Activated naive CD8-positive, alpha-beta T cell (primary cell): Measurements from ENCODE around the gene TPRG1.
"Not testable (repeated sequence)": the region's sequence is repeated elsewhere in the genome, so short reads cannot be mapped to it uniquely, and the experiment has no call there.

ENCODE experiments used
- H3K27ac Mint-ChIP-seq: one replicate; pipeline ENCODE4 v1.8.0; 2021; ENCODE audit warnings: mixed read lengths
- H3K27me3 Mint-ChIP-seq: one replicate; pipeline ENCODE4 v1.8.0; 2021; ENCODE audit warnings: mixed read lengths
- H3K36me3 Mint-ChIP-seq: one replicate; pipeline ENCODE4 v1.8.0; 2021; ENCODE audit warnings: mixed read lengths
- H3K4me1 Mint-ChIP-seq: one replicate; pipeline ENCODE4 v1.8.0; 2021; ENCODE audit warnings: low read depth, mixed read lengths
- H3K4me3 Mint-ChIP-seq: one replicate; pipeline ENCODE4 v1.8.0; 2021; ENCODE audit warnings: mild to moderate bottlenecking, mixed read lengths
- H3K9me3 Mint-ChIP-seq: one replicate; pipeline ENCODE4 v1.8.0; 2021; ENCODE audit warnings: low read depth, mixed read lengths

TPRG1 gene

DNA sequence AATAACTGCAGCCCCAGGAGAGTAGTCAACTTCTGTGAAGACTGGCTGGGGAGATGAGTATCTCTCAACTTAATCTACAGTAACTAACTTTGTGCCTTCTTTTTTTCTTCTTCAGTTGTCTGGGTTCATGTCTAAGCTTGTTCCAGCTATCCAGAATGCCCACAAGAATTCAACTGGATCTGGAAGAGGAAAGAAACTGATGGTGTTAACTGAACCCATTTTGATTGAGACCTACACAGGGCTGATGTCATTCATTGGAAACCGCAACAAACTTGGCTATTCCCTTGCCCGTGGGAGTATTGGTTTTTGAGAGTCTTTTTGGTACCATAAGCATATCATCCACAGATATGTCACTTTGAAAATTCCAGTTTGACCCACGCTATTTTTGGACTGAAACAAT is 148.7 kb downstream of the TPRG1 start:
- Mint-ChIP-seq H3K4me3 (no peak overlapping the region), H3K27me3 (no peaks in the 10 kb centered on the region), H3K27ac (no peak overlapping the region), H3K36me3 (peaks cover 6% of the 10 kb centered on the region), H3K4me1 (peaks cover 64% of the 10 kb centered on the region), H3K9me3 (peaks cover 6% of the 10 kb centered on the region)

DNA sequence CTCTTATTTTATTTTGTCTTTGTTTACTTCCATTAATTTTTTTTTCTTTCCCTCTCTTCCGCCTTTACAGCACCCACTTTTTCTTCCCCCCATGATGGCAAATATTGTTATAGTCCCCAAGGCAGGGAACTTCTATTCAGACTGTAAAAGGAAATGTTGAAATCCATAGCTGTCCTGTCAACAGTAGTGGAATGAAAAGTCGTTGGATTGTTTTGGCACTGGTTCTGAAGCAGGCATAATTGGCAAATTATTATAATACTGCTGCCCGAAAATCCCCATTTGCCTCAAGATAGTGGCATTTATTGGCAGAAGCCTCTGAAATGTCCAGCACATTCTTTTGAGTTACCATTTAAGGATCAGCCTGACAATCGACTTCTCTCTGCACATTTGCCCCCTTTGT is 150.6 kb downstream of the TPRG1 start:
- H3K27ac Mint-ChIP-seq, result no peak overlapping the region
- H3K36me3 Mint-ChIP-seq, result peaks cover 9% of the 10 kb centered on the region
- no peaks in the 10 kb centered on the region for H3K27me3 Mint-ChIP-seq
- H3K4me1 Mint-ChIP-seq, result peaks cover 68% of the 10 kb centered on the region
- H3K4me3 Mint-ChIP-seq, result no peak overlapping the region
- H3K9me3 Mint-ChIP-seq, result peaks cover 6% of the 10 kb centered on the region

DNA sequence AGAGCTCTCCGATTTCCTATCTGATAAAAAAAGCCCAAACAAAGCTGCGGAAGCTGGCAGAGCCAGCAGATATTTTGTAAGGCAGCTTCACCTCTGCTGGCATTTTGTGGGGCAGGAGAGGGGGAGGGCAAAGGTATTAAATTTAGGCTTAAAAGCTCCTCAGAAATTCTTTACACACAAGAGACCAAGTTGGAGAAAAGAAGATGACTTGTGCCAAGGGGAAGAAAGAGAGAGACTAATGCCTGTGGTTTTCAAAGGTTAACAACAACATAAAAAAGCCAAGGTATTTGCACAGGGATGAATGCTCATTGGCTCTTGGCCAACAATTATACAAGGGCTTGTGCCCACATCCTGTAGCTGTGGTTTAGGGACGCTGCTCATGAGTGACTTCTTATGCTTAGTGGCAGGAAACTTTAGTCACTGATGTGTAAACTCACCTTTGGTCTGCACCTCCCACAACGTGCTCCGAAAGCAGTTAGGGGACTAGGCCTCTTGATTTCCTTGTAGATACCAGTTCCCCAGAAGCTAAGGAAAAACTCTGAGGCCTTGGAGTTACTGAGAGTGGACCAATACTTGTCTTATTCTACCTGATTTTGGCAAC is 152.9 kb downstream of the TPRG1 start:
- peaks cover 12% of the 10 kb centered on the region for H3K36me3 Mint-ChIP-seq
- peak overlapping the region; percentile 87 for H3K4me3 Mint-ChIP-seq
- H3K27ac Mint-ChIP-seq, result peak overlapping the region; percentile 98
- H3K9me3 Mint-ChIP-seq, result peaks cover 6% of the 10 kb centered on the region
- no peaks in the 10 kb centered on the region for H3K27me3 Mint-ChIP-seq
- H3K4me1 Mint-ChIP-seq, result peaks cover 76% of the 10 kb centered on the region

DNA sequence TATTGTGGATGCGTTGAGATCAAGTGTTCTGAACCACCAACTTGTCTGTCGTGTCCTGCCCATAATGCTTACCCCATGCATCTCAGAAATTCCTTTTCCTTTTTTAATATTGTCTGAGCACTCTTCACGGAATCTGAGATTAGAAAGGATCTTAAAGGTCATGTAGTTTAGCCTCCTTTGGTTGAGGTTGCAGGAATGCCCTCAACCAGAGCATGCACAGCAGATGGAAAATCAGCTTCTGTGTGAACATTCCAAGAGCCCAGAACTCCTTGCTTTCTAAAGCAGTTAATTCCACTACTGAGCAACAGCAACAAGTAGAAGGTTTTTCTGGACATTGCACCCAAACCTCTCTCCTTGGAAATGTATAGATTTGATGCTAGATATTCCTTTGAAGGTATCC is 153.7 kb downstream of the TPRG1 start:
- Mint-ChIP-seq H3K27me3 (no peaks in the 10 kb centered on the region), H3K4me1 (peaks cover 80% of the 10 kb centered on the region), H3K36me3 (peaks cover 12% of the 10 kb centered on the region), H3K9me3 (peaks cover 6% of the 10 kb centered on the region), H3K4me3 (peak overlapping the region; percentile 87), H3K27ac (peak overlapping the region; percentile 98)

DNA sequence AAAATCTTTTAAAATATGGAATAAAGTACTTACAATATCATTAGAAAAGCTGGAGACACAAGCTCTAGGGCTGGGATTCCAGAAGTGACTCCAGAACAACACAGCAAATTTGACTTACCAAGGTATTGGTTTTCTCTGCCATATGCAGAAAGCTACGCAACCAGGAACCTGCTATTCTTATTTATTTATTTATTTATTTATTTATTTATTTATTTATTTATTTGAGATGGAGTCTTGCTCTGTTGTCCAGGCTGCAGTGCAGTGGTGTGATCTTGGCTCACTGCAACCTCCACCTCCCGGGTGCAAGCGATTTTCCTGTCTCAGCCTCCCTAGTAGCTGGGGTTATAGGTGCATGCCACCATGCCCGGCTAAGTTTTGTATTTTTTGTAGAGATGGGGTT is 157.9 kb downstream of the TPRG1 start:
- not testable (repeated sequence) for H3K36me3 Mint-ChIP-seq, H3K9me3 Mint-ChIP-seq, H3K27ac Mint-ChIP-seq, H3K4me3 Mint-ChIP-seq, H3K27me3 Mint-ChIP-seq
- H3K4me1 Mint-ChIP-seq, result peaks cover 78% of the 10 kb centered on the region

DNA sequence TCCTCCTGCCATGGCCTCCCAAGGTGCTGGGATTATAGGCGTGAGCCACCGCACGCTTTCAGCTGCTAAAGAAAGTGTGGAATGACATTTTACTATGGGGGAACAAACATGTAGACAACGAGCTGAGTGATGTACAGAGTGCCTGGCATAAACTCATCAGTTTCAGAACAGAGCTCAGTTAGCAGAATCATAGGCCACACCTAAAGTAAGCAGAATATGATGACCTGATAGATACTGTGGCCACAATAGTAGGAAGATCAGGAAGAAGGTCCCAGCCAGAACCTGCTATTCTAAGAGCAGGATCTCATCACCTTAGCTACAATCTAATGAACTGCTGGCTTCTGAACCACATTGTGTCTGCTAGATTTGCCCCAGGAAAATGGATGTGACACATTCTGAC is 158.3 kb downstream of the TPRG1 start:
- Mint-ChIP-seq H3K4me1 (peaks cover 77% of the 10 kb centered on the region), H3K4me3 (no peak overlapping the region), H3K27ac (peak overlapping the region; percentile 59), H3K27me3 (no peaks in the 10 kb centered on the region), H3K36me3 (peaks cover 6% of the 10 kb centered on the region), H3K9me3 (no peaks in the 10 kb centered on the region)

DNA sequence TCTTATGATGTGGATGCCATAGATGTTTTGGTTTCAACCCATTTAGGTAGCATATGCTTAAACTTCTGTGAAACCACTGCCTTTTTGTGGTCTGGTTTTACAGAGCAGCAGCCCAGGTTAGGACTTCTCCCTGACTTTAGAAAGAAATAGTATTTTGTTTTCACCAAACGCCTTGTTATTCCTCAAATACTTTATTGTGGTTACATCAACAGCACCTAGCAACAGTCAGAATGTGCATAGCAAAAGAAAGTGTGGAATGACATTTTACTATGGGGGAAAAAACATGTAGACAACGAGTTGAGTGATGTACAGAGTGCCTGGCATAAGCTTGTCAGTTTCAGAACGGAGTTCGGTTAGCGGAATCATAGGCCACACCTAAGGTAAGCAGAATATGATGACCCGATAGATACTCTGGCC is 159.2 kb downstream of the TPRG1 start:
- Mint-ChIP-seq H3K27ac (peak overlapping the region; percentile 59), H3K27me3 (no peaks in the 10 kb centered on the region), H3K4me1 (peaks cover 71% of the 10 kb centered on the region)

DNA sequence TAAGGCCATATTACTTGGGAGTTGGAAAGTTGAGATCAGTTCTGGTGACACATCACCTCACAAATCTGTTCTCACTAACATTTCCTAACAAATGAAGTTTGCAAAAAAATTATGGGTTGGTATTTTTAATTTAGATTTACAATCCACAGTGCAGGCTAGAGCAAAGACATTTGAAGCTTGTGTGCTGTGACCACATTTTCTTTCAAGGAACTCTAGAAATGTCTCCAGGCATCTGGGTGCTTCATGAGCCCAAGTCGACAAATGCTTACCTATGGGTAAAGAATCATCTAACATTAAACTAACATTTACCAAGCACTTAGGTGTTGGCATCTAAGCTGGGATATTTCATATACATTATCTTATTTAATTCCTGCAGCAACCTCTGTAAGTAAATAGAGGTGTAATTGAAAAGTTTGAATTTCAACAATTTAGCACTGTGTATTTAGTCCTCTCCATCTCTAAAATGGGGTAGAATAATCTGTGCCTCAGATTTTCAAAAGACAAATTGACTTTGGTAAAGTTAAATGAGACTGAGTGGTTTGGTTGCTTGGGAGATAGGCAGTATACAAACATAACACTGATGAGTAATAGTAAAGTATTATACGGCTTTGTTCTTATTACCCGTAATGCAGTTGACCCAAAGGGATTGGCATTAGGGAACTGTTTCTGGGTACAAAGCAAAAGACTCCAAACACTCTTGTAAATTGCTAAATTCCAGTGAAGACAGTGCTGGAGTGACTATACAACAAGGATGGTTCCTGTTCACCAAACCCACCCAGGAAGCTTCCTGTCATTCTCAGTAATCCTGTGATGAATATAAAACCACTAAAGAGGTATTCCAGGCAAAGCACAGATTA is 162.5 kb downstream of the TPRG1 start:
- H3K4me1 Mint-ChIP-seq, result peaks cover 47% of the 10 kb centered on the region
- H3K9me3 Mint-ChIP-seq, result no peaks in the 10 kb centered on the region
- no peaks in the 10 kb centered on the region for H3K36me3 Mint-ChIP-seq
- no peak overlapping the region for H3K4me3 Mint-ChIP-seq
- no peak overlapping the region for H3K27ac Mint-ChIP-seq
- H3K27me3 Mint-ChIP-seq, result no peaks in the 10 kb centered on the region

More for the DNA sequence above, 159.2 kb downstream of the TPRG1 start:
- Mint-ChIP-seq H3K36me3 (peaks cover 6% of the 10 kb centered on the region), H3K4me3 (peak overlapping the region; percentile 54), H3K9me3 (no peaks in the 10 kb centered on the region)

DNA sequence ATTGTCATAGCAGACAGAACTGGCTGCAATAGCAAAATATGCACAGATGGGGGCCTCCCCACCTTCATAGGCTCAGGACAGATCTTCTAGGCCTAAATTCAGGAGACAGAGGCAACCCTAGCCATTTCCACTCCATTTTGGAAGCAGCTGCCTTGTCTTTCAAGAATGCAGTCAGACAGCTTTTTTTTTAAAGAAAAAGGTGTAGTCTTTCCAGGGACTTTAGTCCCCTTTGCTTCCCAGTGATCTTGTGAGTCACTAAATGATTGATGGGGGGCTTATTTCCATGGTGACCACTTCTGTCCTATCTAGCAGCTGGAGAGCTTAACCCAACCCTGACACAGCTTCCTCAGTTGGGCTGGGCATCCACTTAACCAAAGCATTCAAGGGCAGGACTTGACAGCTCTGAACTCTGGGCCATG is 165.9 kb downstream of the TPRG1 start:
- H3K4me1 Mint-ChIP-seq, result peaks cover 23% of the 10 kb centered on the region
- H3K36me3 Mint-ChIP-seq, result no peaks in the 10 kb centered on the region
- no peaks in the 10 kb centered on the region for H3K27me3 Mint-ChIP-seq
- H3K27ac Mint-ChIP-seq, result no peak overlapping the region
- H3K4me3 Mint-ChIP-seq, result no peak overlapping the region
- no peaks in the 10 kb centered on the region for H3K9me3 Mint-ChIP-seq

DNA sequence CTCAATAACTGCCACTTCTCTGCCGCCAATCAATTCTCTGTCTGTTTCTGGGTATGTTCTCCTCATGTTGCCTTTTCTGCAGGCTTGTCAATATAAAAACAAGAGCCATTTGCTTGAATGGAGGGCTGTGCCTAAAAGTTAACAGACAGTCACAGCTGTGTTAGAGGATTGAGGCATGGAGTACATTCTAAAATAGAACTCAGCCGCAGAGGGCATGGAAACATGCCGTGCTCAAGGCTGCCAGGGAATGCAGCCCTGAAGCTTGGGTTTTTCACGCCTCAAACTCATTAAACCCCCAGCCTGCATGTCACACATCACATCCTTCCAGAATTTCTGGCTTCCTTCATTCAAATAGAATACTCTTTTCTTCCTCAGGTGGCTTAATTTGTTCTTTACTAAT is 166.6 kb downstream of the TPRG1 start:
- Mint-ChIP-seq H3K4me3 (no peak overlapping the region), H3K27me3 (no peaks in the 10 kb centered on the region), H3K9me3 (no peaks in the 10 kb centered on the region), H3K27ac (no peak overlapping the region), H3K4me1 (peaks cover 20% of the 10 kb centered on the region), H3K36me3 (no peaks in the 10 kb centered on the region)

DNA sequence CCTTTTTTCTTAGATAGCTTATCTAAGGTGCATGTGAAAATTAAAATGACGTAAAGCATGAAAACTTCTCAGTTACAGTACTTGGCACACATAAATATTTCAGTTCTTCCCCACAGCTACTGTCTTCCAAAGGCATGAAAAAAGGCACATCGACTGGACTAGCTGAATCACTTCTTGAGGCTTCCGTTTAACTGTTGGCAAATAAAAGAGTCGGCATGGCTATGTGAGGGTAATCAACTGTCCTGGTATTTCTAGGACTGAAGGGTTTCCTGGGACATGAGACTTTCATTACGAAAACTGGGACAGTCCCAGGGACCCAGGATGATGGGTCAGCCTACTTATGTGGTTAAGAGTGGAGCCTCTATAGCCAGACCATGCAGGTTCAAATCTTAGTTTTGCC is 168.2 kb downstream of the TPRG1 start:
- no peaks in the 10 kb centered on the region for H3K9me3 Mint-ChIP-seq
- no peaks in the 10 kb centered on the region for H3K36me3 Mint-ChIP-seq
- H3K4me3 Mint-ChIP-seq, result no peak overlapping the region
- no peaks in the 10 kb centered on the region for H3K27me3 Mint-ChIP-seq
- H3K27ac Mint-ChIP-seq, result no peak overlapping the region
- peaks cover 5% of the 10 kb centered on the region for H3K4me1 Mint-ChIP-seq

DNA sequence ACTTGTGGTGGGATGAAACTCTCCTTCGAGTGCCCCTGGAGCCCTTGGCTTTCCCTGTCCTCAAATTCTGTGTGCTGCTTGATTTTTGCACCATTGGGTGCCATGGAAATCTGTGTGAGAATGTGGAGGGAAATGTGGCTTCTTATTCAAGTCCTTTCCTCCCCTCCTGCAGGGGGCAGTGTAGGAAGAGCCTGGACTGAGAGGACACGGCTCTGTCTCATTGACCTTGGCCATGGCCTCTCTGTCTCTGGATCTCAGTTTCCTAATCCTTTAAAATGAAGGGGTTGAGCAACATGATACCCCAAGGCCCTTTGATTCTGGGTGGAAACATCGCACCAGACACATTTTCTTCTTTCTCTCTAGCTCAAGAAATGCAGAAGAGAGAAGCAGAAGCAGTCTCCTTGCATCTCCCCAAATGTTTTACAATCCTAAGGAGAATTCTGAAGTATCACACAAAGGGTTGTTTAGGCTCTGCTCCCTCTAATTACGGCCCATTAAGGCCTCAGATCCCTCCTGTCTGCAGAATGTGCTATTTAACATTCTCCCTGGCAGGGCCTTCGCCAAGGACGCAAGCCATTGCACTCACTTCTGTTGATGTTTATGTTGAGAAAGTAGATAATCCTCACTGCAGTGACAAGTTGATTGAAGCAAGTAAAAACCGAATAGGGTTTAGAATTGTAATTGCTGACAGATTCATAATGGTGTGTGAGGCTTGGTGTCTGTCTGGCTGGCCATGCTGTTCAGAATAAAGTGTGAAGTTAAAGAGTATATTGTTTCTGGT is 169.1 kb downstream of the TPRG1 start:
- Mint-ChIP-seq H3K4me3 (no peak overlapping the region), H3K36me3 (no peaks in the 10 kb centered on the region), H3K9me3 (no peaks in the 10 kb centered on the region), H3K27ac (no peak overlapping the region), H3K27me3 (no peaks in the 10 kb centered on the region), H3K4me1 (peaks cover 1% of the 10 kb centered on the region)

DNA sequence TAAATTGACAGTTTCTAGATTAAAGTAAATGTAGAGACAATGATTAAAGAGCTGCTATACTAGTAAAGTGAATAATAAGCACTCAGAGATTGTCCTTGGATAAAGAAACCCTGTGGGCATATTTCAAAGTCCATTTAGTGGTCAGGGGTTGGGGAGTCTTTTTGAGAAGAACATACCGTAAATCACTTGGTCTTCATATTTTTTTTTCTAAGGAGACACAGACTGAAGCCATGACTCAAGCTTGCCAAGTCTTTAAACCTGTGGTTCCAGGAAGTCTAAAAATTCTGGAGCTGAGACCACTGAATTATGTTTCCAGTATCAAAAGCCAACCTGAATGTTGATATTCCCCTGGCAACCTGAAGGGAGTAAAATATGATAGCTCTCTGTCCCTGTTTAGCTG is 171.0 kb downstream of the TPRG1 start:
- no peak overlapping the region for H3K27ac Mint-ChIP-seq
- H3K4me1 Mint-ChIP-seq, result no peaks in the 10 kb centered on the region
- no peak overlapping the region for H3K4me3 Mint-ChIP-seq
- no peaks in the 10 kb centered on the region for H3K36me3 Mint-ChIP-seq
- no peaks in the 10 kb centered on the region for H3K27me3 Mint-ChIP-seq
- H3K9me3 Mint-ChIP-seq, result no peaks in the 10 kb centered on the region

DNA sequence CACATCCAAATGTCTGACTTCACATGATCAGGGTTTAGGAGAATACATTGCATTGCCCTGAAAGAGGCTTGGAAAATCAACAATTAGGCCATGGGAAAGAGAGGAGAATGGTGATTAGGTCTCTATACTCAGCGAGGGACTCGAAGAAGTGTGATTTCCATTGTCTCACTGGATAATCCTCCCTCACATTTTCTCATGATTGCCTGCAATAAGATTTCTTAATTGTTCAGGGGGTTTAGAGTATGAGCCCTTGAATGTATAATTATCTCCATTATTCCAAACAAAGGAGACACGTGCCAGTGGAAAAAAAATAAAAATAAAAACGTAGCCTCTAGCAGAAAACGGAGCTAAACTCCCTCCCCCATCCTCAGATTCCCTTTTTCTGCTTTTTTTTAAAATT is 173.2 kb downstream of the TPRG1 start:
- Mint-ChIP-seq H3K27me3 (no peaks in the 10 kb centered on the region), H3K36me3 (no peaks in the 10 kb centered on the region)

DNA sequence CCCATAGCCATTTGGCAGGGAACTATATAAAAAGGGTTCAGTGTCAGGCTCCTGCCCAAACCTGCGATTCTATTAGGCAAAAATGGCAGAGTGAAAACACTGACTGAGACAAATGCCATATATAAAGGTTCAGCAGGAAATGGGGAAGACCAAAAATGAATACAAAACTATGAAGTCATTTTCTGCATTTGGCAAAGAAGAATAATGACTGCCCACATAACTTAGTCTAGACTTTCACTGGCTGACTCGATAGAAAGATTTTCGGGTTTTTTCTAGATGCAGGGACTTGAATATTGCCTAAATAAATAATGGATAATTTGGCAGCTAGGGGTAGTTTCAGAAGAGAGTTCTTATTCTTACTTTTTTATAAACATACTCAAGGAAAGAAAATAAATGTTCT is 178.0 kb downstream of the TPRG1 start:
- H3K4me1 Mint-ChIP-seq, result peaks cover 6% of the 10 kb centered on the region
- no peaks in the 10 kb centered on the region for H3K9me3 Mint-ChIP-seq
- no peaks in the 10 kb centered on the region for H3K36me3 Mint-ChIP-seq
- H3K27me3 Mint-ChIP-seq, result no peaks in the 10 kb centered on the region
- H3K27ac Mint-ChIP-seq, result no peak overlapping the region
- no peak overlapping the region for H3K4me3 Mint-ChIP-seq

More for the DNA sequence above, 173.2 kb downstream of the TPRG1 start:
- no peaks in the 10 kb centered on the region for H3K9me3 Mint-ChIP-seq
- no peaks in the 10 kb centered on the region for H3K4me1 Mint-ChIP-seq
- no peak overlapping the region for H3K27ac Mint-ChIP-seq
- H3K4me3 Mint-ChIP-seq, result no peak overlapping the region
